Measurements from ENCODE around the gene ATP6AP1.
A peak's percentile ranks its signal among the peaks of the same experiment; 100 is the strongest.

ATP6AP1 gene

DNA sequence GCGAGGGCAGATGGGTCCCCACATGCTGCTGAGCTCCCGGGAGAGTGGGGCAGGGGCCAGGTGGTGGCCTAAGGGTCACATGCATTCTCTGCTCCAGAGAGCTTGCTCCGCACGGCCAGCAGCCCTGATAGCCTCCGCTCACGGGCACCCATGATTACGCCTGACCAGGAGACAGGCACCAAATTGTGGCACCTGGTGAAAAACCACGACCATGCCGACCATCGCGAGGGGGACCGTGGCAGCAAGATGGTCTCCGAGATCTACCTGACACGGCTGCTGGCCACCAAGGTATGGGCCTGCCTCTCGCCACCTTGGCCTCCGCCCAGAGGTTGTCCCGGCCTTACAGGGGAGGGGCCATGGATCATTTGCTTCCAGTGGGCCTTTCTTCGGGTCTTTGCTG, 41.4 kb downstream of the ATP6AP1 start:
- no peak for DNase-seq (ENCODE audit: low read depth in 3 of 3)

DNA sequence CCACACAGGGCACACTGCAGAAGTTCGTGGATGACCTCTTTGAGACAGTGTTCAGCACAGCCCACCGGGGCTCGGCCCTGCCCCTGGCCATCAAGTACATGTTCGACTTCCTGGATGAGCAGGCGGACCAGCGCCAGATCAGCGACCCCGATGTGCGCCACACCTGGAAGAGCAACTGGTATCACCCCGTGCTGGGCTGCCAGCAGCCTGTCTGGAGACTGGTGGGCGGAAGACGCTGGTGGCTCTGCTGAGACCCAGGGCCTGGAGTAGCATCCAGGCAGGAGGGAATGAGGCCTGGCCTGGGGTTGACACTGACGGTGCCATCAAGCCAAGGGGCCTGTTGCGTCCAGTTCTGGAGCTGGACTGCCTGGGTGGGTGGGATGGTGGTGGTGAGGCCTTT, 42.0 kb downstream of the ATP6AP1 start:
- no peak for DNase-seq (ENCODE audit: low read depth in 3 of 3)

DNA sequence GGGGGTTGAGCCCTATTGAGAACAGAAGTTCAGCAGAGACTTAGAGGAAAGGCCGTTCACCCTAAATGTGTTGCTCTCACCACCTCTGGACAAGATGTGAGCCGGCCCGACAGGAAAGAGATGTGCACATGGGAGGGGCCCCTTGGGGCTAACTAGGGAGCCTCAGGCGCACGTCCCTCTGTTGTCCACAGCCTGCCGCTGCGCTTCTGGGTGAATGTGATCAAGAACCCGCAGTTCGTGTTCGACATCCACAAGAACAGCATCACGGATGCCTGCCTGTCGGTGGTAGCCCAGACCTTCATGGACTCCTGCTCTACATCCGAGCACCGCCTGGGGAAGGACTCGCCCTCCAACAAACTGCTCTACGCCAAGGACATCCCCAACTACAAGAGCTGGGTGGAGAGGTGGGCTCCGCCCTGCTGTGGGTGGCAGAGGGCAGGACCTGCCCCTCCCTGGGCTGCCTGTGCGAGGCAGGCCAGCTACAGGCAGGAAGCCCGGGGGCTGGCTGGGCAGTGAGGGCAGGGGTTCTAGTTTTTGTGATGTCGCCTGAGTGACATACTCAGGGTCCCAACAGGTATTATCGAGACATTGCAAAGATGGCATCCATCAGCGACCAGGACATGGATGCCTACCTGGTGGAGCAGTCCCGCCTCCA, 42.6 kb downstream of the ATP6AP1 start:
- DNase-seq (ENCODE audit: low read depth in 3 of 3), result no peak

DNA sequence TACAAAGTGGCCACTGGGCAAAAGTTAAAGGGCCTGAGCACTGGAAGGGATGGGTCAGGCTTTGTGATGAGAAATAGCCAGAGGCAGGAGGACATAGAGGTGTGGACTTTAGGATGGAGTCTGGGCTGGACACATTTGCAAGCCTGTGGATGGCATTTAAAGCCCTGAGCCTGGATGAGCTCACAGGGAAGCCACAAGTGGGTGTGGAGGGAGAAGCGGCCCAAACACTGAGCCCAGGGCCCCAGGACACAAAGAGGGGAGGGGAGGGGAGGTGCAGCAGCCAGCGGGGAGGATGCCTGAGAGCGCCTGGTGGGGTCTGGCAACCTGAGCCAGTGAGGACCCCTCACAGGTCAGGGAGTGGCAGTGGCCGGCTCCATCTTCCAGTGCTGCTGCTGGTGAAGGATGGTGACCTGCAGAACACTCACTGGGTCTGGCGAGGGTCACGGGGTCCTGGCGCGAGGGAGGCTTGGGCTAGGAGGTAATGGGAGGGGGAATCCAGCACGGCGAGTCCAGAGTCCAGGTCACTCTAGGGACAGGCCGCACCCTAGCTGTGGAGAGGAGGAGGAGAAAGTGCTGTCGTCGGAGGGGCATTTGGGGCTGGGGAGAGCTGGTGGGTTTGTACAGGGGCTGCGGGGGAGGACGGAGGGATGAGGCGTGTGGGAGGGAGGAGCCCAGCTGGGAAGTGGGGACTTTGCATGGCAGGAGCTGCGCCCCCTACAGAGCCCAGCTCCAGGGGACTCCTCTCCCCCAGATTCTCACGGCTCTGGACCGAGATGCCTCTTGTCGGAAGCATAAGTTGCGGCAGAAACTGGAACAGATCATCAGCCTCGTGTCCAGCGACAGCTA, 43.6 kb downstream of the ATP6AP1 start:
- DNase-seq (ENCODE audit: low read depth in 3 of 3), result no peak

GRCh38 chrX:154472685-154473632, 44.5 kb downstream of the ATP6AP1 start:
- no peak for DNase-seq (ENCODE audit: low read depth in 3 of 3)

- no peak for DNase-seq (ENCODE audit: low read depth in 3 of 3)
Measured at GRCh38 chrX:154473683-154474082, 45.2 kb downstream of the ATP6AP1 start.

DNA sequence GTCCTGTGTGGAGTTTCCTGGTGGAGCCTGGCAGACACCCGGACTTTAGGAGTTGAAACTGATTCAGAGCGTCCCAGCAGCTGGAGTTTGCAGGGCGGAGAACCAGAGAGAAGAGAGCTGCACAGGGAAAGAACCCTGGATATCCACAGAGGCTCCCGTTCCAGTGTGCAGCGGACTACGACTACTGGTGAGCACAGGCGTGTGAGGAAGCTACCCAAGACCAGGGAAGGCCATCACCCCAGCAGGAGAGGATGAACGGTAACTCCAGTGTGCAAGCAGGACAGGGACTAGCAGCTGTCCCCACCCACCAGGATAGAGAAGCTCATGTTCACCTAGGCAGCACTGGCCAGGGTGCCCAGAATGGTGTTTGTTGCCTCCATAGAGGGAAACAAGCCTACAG, 48.3 kb downstream of the ATP6AP1 start:
- no peak for DNase-seq (ENCODE audit: low read depth in 3 of 3)

GRCh38 chrX:154477891-154478477, 49.5 kb downstream of the ATP6AP1 start:
- no peak for DNase-seq (ENCODE audit: low read depth in 3 of 3)

GRCh38 chrX:154478728-154479622, 50.5 kb downstream of the ATP6AP1 start, which contains the start of gene LAGE3:
Gene LAGE3 (minus strand): TSS chrX:154479281. CDS start chrX:154478915, 366 bp downstream.
- peak; percentile 80 to 92 (median 84) for DNase-seq (ENCODE audit: low read depth in 3 of 3)

- DNase-seq (ENCODE audit: low read depth in 3 of 3), result no peak
Measured at GRCh38 chrX:154481195-154481594, 52.7 kb downstream of the ATP6AP1 start.

DNA sequence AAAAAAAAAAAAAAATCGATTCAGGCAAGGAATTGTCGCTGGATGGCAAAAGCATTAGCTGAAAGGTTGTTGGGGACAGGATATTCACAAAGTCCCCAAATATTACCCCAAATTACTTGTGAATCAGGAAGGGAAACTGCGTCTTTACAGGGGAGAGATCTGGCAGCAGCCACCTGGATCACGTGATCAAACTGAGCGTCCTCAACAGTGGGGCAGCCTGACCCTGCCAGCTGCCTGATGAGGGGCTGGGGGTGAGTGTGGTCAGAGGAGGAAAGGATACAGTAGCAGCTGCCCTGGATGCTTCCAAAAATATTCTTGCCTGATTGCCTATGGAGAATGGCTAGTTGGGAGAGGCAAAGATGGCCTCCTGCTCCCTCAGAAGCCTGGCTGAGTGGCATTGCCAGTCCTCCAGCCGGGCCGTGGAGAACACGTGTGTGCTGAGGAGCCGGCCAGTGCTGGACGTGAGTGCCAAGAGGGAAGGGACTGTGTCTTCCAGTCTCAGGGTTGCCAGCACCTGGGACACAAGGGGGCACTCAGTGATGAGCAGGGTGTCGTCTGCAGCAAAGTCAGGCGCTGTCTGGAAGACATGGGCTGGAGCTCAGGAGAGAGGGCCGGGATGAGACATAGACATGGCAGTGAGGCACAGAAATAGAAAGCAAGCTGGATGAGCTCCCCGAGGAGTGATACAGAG, 53.6 kb downstream of the ATP6AP1 start:
- DNase-seq (ENCODE audit: low read depth in 3 of 3), result no peak

DNA sequence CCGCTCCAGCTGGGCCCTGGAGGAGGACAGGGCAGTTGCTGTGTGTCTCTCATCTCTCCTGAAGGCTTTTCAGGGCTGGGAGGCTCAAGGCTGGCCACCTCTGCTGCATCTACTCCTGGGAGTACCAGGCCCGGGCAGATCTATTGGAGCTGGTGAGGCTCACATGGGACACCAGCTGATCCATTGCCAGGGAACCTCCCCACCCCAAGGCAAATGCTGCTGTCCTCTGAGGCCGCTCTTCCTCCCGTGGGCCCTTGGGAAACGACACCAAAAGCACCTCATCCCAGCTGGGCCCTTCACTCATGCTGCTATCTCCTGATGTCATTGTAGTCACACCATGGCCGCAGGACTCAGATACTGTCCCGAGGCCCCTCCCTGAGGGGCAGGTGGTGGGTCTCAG, 54.3 kb downstream of the ATP6AP1 start:
- no peak for DNase-seq (ENCODE audit: low read depth in 3 of 3)

DNA sequence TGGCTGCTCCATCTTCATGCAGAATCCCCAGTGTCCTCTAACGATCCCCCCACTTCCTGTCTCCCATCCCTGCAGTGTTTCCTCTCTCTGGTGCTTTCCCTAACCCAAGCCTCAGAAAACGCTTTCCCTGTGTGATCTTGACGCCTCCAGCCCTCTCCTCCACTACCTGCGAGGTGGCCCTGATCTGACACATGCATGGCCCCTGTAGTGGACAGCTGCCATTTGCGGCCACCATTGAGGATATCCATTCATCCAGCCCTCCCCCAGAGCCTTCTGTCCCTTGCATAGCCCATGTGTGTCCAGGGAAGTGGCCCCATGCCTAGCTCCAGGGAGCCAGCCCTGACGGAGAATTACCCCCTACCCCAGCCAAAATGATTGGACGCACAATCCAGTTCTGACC, 54.8 kb downstream of the ATP6AP1 start:
- DNase-seq (ENCODE audit: low read depth in 3 of 3), result no peak

GRCh38 chrX:154484255-154485149, 56.0 kb downstream of the ATP6AP1 start:
- DNase-seq (ENCODE audit: low read depth in 3 of 3), result no peak

- DNase-seq (ENCODE audit: low read depth in 3 of 3), result no peak
Measured at GRCh38 chrX:154485150-154486051, 56.9 kb downstream of the ATP6AP1 start.

- peak in 1 of 3 experiments; percentile 24 for DNase-seq (ENCODE audit: low read depth in 3 of 3)
Measured at GRCh38 chrX:154486052-154486395, 57.5 kb downstream of the ATP6AP1 start.
